GM18858 (cell line): ENCODE measurements around the gene TET3.
"Not testable (repeated sequence)": the region's sequence is repeated elsewhere in the genome, so short reads cannot be mapped to it uniquely, and the experiment has no call there.

ENCODE experiments used
- ATAC-seq: cut with Tn5 transposase; IDR thresholded peaks from one replicate; pipeline ENCODE4 v1.9.1; 2021; ENCODE audit not compliant: unreplicated experiment

The TET3 gene

DNA sequence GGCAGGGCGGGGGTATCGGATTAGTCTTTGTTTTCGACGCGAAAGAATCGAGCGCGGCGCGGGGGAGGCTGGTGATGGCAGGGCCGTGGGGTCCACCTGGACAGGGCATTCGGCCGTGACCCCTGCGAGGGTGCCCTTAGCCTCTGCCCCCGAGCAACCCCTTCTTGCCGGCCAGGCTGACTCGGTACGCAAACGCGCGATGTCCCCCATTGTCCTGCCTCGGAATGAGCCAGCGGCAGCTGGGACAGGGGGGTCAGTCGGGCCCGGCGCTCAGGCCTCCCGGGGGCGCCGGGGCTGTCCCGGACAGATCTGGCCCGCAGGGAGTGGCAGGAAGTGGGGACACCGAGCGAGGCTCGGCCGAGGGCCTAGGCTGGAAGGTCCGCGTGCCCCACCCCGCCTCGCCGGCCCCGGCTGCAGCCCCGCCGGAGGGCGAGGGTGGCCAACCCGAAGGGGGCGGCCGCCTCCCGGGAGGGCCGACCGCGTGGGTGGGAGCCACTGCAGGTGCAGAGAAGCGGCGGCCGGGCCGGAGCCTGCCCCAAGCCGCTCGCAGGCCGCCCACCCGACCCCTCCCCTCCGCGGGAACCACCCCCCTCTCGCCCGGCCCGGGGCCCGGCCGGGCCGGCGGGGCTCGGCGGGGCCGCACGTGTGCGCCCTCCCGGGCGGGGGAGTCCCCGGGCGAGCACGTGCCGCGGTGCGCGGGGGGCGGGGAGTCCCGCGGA, at the start of gene TET3:
TET3 (plus strand) TSS at position 708 of the 719 bp plus-strand sequence. CDS start 1,494 bp downstream, outside the sequence.
- ATAC-seq, result peak; percentile 29

DNA sequence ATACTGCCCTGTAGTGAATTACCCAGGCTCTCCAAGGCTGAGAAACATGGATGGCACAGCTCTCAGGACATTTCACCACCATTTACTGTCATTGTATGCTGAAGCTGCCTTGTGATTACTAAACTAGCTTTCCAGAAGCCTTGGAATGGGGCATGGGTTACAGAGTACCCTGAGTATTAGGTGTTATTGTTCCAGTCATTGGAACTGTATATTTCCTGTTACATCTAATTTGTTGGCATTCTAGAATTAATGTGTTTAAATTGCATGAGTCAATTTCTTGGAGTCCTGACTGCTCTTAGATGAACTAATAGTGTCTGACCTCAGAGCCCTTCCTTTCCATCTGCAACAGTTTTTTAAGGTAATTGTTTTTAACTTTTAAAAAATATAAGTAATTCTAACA, 49.1 kb upstream of the TET3 start:
- ATAC-seq, result no peak

DNA sequence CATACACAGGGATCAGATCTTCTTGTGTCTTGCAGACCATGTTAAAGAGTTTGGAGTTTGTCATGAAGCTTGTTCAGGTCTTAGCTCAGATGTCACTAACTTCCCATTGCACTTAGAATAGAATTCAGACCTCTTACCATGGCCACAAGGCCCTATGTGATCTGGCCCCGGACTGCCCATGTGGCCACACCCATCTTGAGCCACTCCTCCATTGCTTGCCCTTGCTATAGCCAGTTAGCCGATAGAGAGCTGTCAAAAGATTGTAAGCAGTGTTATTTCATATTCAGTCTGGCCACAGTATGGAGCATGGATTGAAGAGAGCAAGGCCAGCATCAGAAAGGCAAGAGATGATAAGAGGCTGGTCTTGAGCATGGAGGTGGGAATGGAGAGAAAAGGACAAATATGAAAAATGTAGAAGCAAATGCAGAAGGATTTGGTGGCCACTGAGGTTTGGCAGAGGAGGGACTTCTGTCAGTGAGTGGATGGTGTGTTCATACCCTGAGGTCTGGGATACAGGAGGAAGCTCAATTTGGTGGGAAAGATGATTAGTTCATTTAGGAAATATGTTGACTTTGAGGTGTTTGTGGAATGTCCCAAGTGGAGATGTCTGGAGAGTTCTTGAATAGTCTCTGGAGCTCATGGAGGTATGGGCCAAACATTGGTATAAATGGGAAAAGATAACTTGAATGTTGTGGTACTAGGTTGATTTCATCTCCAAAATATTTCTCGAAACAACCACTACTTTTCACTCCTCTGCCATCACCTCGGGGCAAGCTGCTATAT, 47.4 kb upstream of the TET3 start:
- ATAC-seq, result no peak

DNA sequence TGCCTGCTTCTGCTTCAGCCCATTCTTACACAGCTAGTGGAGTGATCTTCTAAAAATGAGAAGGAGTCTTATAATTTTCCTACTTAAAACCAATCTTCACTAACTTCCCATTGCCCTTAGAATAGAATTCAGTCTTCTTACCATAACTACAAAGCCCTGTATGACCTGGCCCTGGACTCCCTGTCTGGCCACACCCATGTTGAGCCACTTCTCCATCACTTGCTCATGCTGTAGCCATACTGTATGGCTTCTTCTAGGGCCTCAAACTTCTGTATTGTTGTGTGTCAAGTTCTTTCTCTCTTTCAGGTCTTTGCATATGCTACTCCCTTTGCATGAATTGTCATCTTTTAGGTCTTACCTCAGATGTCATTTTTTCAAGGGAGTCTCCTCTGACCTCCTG, 46.8 kb upstream of the TET3 start:
- no peak for ATAC-seq

DNA sequence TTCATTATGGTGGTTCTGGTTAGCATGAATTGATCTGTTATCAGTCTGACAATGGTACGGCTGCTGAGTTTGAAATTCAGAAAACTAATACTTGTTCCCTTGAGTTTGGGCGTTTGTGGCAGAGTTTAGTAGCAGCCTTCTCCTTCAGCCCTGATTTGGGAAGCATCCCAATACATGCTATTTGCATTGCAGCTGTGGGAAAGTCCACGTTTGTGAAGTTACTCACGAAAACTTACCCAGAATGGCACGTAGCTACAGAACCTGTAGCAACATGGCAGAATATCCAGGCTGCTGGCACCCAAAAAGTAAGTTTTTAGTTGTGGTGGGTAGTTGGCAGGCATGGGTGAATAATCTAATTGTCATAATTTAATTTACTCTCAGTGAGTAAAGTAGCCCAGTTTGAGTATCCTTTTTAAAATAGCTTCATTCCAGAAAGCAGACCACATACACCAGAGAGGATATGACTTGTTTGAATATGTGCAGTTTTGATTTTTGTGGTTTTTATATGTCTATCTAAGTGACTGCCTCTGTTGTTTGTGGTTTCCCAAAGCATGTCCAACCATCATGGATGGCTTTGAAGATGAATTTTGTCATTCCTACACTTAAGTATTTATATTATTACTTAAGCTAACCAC, 45.9 kb upstream of the TET3 start:
- no peak for ATAC-seq

DNA sequence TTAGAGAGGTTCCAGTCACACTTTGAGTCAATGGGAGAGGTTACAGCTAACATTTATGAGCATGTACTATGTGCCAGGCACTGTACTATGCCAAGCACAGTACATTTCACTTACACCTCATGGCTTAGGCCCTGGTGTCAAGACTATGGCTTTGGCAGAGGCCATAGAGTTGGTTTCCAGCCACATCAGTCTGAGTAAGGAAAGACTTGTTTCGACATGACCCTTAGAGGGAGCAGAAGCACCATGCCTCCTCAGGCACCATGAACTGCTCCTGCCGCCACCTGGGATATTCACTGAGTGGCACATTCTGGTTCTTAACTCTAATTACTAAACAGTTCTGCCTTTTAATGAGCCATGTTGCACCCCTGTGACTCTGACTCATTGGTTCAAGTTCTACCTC, 45.3 kb upstream of the TET3 start:
- no peak for ATAC-seq

DNA sequence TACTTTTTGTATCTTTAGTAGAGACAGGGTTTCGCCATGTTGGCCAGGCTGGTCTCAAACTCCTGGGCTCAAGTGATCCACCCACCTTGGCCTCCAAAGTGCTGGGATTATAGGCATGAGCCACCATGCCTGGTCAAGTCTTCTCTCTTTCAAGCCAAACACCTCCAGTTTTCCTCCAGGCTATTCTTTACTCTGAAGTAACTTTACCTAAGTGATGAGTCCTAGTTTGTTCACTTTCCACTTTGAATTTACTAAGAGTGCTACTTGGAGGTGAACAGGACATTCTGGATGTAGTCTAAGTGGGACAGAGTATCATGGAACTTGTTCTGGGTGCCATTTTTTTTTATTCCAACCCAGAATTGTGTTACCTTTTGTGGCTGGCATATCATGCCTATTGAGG, 44.6 kb upstream of the TET3 start:
- ATAC-seq, result not testable (repeated sequence)

DNA sequence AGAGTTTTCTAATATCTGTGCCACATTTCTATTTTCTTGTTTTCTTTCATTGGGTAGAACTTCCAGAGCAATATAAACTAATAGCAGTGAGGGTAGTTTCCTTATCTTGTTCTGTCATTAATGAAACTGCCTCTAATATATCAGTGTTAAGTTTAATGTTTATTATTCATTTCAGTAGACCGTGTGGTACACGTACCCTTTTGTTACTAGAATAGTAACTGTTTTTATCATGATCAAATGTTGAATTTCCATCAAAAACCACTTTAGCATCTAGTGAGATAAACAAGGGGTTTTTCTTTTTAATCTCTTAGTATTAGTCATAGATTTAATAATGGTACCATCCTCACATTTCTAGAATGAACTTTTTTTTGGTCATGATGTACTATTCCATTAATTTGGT, 42.0 kb upstream of the TET3 start:
- ATAC-seq, result no peak

DNA sequence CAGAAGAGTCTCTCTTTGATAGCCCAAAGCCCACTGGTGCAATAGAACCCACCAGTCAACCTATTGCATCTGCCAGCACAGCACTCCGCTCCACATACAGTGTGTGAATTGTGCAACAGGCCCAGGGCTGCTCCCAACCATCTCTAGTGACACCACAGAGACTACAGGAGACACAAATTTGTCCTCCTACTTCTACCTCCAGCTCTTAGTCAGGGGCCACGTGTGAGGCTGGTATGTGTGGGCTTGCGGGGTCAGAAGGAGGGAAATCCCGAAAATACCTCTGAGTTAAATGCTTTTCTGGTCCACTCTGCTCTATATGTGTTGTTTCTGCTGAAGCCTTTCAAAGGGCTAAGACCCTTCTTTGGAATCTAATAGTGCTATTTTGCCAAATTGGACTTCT, 40.0 kb upstream of the TET3 start:
- no peak for ATAC-seq

DNA sequence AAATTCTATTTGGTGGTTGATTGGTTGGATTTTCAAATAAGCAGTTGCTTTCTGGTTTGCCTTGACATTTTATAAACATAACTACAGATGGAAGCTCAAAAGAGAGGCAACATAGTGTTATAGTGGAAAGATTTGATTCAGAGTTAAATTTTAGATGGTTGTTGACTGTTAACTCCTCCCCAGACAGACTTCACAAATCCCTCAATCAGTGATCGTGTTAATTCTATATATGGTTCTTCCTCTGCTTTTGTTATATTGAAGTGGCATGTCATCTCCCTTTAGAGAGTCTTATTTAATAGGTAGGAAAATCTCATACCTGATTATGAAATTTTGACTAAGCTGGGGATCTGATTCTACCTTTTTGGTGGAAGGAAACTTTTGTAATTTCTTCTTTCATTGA, 38.5 kb upstream of the TET3 start:
- ATAC-seq, result no peak

DNA sequence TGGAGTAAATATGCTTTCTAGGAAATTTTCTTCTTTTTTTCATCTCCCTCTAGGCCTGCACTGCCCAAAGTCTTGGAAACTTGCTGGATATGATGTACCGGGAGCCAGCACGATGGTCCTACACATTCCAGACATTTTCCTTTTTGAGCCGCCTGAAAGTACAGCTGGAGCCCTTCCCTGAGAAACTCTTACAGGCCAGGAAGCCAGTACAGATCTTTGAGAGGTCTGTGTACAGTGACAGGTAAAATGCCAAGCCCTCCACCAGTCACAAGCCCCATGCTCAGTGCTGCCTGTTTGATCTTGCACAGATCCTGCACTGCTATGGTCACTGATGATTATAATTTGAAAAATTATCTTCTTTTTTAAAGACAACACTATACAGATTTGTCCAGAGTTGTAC, 38.0 kb upstream of the TET3 start:
- no peak for ATAC-seq

DNA sequence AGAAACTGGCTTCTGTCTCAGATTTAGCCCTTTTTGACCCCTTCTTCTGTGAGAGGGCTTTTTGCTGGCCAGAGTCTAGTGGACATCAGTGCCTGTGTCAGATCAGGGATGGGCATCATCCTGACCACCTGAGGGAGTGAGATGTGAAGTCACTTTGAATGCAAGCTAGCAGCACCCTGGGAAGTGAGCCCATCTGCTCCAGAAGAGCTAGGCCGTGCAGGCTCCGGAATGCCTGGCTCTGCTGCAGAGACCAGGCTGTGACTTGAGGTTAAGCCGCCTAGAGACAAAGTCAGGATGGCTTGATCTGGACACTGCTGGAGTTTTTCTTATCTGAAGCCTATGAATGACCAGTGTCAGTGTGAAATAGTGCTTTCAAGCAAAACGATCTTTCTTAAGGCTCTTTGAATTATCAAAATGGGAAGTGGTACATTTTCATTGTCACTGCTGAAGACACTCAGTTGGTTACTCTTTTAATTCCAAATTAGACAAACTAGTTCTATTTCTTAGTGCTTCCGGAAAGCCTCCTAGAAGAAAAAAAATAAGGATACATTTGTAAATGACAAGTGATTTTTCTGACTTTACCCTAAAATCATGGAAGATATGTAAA, 37.2 kb upstream of the TET3 start:
- no peak for ATAC-seq

DNA sequence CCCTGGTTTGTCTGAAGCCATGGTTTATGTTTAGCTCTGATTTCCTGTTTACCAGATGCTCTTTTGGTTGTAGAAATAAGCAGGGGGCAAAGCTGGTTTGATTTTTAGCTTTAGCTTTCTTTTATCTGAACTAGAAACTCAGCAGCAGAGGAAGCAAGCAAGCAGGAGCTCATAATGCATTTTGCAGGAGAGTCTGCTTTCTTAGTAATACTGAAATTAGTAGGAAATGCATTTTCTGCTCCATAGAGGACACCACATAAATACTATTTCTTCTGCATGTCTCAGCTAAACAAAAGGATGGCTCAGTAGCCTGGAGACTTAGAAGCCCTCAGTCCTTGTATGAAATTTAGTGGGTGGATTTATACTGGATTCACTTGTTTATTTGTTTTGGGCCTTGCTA, 34.9 kb upstream of the TET3 start:
- no peak for ATAC-seq

DNA sequence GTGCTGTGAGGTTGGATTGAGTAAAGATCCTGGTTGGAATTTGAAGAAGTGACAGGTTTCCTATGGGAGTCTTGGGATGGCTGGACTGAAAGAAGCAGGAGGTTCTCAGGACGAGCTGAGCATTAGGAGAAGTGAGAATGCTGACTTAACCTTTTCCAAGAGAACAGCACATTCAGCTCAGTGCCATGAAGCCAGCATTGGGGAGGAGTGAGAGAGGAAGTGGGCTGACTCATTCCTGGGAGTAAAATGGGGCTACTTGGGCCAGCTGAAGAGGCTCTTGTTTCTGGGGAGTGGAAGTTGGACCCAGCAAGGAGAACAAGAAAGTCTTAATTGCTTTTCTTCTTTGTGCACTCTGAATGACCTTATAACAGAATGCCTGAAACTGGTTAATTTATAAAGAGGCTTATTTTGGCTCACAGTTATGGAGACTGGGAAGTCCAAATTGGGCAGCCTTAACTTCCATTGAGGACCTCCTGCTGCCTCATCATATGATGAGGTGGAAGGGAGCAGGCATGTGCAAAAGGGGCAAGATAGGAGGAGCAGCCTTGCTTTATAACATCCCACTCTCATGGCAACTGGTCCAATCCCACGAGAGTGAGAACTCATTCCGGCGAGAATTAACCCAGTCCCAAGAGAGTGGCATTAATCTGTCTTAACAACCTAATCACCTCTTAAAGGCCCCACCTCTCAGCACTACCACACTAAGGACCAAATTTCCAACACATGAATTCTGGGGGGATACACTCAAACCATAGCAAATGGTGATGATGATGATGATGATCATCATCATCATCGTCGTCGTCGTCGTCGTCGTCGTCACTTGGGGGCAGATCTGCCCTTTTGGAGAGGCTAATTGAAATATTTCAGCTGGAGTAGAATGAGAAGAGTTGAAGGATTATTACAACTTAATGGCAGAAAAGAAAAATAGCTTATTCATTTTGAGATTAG, 31.9 kb upstream of the TET3 start:
- ATAC-seq, result no peak

DNA sequence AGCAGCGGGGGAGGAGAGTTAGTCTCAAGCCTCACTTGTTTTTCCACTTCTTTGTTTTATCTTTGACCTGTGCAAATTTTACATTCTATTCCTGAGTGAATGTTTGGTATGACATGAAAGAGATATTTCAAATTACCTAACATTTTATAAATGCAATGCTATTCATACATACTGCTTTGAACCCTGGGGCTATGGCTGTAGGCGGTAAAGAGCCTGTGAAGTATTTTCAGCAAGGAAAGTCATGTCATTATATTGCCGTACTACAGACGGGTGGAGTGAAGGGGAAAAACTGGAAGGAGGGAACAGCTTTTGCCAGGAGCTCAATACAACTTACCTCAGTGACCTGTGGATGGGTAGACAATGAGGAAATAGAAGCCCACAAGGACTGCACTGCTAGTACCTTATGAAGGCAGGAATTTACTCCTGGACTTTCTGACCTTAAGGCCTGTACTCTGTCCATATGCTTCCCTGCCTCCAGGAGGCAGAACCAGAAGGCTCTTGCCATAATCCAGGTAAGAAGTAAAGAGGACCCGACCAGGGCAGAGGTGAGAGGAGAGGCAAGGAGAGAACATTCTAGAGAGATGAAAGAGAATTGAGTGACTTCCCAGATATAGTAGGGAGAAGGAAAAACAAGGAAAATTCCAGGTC, 28.4 kb upstream of the TET3 start:
- no peak for ATAC-seq

DNA sequence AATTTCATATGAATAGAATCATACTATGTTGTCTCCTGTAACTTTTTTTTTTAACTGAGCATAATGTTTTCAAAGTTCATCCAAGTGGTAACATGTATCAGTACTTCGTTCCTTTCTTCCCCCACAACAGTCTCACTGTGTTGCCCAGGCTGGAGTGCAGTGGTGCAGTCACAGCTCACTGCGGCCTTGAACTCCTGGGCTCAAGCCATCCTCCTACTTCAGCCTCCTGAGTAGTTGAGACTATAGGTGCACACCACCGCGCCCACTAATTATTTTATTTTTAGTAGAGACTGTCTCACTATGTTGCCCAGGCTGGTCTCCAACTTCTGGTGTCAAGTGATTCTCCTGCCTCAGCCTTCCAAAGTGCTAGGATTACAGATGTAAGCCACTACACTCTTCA, 23.4 kb upstream of the TET3 start:
- ATAC-seq, result no peak

DNA sequence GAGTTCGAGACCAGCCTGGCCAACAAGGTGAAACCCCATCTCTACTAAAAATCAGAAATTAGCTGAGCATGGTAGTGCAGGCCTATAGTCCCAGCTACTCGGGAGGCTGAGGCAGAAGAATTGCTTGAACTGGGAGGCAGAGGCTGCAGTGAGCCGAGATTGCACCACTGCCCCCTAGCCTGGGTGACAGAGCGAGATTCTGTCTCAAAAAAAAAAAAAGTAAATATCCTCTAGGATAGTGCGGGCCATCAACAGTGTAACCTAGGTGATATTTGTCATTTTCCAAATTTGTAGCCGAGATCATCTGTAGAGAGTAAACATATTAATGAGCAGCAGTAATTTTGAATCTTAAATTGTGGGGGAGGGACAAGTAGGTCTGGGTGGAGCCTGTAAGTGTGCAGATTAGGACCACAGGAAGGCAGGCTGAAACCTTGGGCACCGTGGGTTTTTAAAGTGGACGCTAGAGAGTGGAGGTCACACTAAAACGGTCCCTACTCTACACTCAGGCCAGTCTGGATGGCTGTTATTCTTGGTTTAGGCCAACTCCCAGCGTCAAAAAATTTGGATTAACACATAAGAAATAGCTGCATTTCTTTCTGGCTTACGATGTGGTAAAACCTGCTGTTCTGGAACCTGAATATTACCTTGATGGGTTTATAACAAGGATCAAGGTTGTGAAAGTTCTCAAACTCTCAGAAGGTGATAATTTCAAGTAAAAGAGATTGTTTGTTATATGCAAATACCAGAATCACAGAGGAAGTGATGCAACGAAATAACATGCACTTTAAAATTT, 22.7 kb upstream of the TET3 start:
- no peak for ATAC-seq

DNA sequence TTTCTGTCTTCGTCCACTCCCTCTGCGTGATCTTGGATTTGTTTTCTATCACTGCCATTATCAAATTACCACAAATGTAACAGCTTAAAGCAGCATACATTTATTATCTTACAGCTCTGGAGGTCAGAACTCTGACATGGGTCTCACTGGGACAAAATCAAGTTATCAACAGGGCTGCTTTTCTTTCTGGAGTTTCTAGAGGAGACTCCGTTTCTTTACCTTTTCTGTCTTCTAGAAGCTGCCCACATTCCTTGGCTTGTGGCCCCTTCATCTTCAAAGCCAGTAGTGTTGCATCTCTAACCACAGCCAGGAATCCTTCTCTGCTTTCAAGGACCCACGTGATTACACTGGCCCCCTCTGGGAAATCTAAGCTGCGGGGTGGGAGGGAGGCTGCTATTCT, 21.9 kb upstream of the TET3 start:
- ATAC-seq, result no peak

DNA sequence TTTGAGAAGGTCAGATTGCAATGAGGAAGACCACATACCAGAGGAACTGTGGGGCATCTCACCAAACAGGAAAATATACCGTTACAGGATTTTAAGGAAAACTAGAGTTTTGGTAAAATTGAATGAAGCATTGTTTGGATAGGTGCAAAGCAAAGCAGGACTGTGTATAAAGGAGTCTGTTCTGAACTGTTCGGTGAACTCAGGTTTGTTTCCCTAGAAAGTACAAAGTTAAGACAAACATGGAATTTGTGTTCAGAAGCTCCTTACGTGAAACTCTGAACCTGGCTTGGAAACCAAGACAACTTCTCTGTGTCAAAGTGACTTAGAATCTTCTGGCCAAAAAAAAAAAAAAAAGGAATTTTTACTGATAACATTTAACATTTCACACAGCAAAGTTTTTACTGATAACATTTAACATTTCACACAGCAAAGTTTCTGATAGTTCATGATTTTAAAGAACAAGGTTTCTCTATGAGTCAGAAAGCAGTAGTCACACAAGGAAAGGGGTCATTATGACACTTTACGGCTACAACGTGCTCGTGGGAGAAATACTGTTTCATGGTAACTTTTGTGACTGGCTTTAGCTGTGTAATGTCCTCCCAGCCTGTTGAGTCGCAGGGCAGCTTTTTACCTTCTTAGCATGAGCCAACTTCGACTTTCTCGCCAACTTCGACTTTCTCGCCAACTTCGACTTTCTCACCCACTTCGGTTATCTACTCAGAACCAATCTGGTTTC, 21.2 kb upstream of the TET3 start:
- peak; percentile 91 for ATAC-seq
